K562 (cell line): ENCODE measurements around the gene SOBP. TPM values are rescaled to one million over a fixed set of nuclear protein-coding genes. Genes with fewer than 3 reads are reported as not detected.

Source experiments
- CHD1 ChIP-seq: fragments of 200-600 bp; sonication (generic); IDR thresholded peaks from one replicate; pipeline ENCODE4 v1.6.1; 2012; ENCODE audit warnings: mild to moderate bottlenecking, moderate library complexity, low read length, inconsistent platforms
- E2F3 ChIP-seq: fragments of 250-450 bp; sonication (Bioruptor Pico); IDR thresholded peaks from 2 replicates; pipeline ENCODE4 v1.4.0; 2020; ENCODE audit warnings: mild to moderate bottlenecking
- FOXM1 ChIP-seq, 2 experiments: fragments of 450-650 bp in 1 of 2; sonication (generic) in 1 of 2; formaldehyde crosslinking in 1 of 2; IDR thresholded peaks; 2 replicates each; pipeline versions ENCODE4 v1.6.1 to v1.9.0; 2017 to 2022; ENCODE audit warnings: low read depth in 2 of 2, mild to moderate bottlenecking in 2 of 2, missing genetic modification reagents in 1 of 2, moderate library complexity in 1 of 2
- HNRNPUL1 ChIP-seq: fragments of 200-400 bp; formaldehyde crosslinking; IDR thresholded peaks from 2 replicates; pipeline ENCODE4 v1.6.1; 2017; ENCODE audit warnings: low read length
- MEF2D ChIP-seq: conservative IDR thresholded peaks from 2 replicates; pipeline ENCODE4 v1.6.1; 2016; ENCODE audit warnings: low read depth, missing genetic modification characterization, missing compliant biosample characterization
- POLR2H ChIP-seq: IDR thresholded peaks from 2 replicates; pipeline ENCODE4 v1.6.1; 2016; ENCODE audit warnings: missing genetic modification characterization, low read depth, mild to moderate bottlenecking, control low read depth, missing compliant biosample characterization, moderate library complexity
- PYGO2 ChIP-seq: fragments of 450-650 bp; IDR thresholded peaks from 2 replicates; pipeline ENCODE4 v1.6.1; 2016; ENCODE audit warnings: mild to moderate bottlenecking, missing genetic modification characterization, moderate library complexity, missing compliant biosample characterization
- RAD51 ChIP-seq: fragments of 450-650 bp; IDR thresholded peaks from 2 replicates; pipeline ENCODE4 v1.7.1; 2016; ENCODE audit warnings: low read depth, mild to moderate bottlenecking, borderline replicate concordance
- RBBP5 ChIP-seq: fragments of 200-600 bp; sonication (generic); IDR thresholded peaks from 2 replicates; pipeline ENCODE4 v1.6.1; 2012; ENCODE audit warnings: borderline replicate concordance, mild to moderate bottlenecking, low read length, control low read depth, inconsistent platforms; ENCODE audit not compliant: insufficient read depth, poor library complexity, severe bottlenecking
- RBM39 ChIP-seq: fragments of 200-400 bp; formaldehyde crosslinking; optimal IDR thresholded peaks from 2 replicates; pipeline ENCODE3; 2018; ENCODE audit warnings: low read depth, low read length
- TCF3 ChIP-seq: sonication (generic); formaldehyde crosslinking; IDR thresholded peaks from 2 replicates; pipeline ENCODE4 v1.4.0; 2020; ENCODE audit warnings: mild to moderate bottlenecking, missing genetic modification reagents
- ZNF143 ChIP-seq: sonication (generic); formaldehyde crosslinking; IDR thresholded peaks from 2 replicates; pipeline ENCODE4 v1.9.0; 2022; ENCODE audit warnings: mild to moderate bottlenecking, missing genetic modification reagents
- ZNF24 ChIP-seq: fragments of 450-650 bp; IDR thresholded peaks from 2 replicates; pipeline ENCODE4 v1.6.1; 2016
- polyA plus RNA-seq, 8 experiments: library from polyadenylated mRNA; depleted of rRNA in 4 of 8; stranded (reverse) in 5 of 8; unstranded in 3 of 8; fragments of >200 nt; fragmentation: Nextera tagmentation in 2 of 8; fragmentation: Illumina TruSeq in 1 of 8; extraction: Ambion mirVana in 2 of 8; extraction: Trizol in 1 of 8; gene quantifications; 2 replicates each; pipeline versions ENCODE4 v1.2.1 to v1.2.3, GENCODE V29; 2011 to 2014; ENCODE audit warnings: inconsistent platforms in 1 of 8, missing spikeins in 1 of 8
- total RNA-seq, 7 experiments: library from RNA; depleted of rRNA in 6 of 7; stranded (reverse); fragments of >200 nt in 6 of 7; fragmentation: Illumina TruSeq in 2 of 7; extraction: Trizol in 2 of 7; gene quantifications; 2 replicates each; pipeline versions ENCODE4 v1.2.1 to v1.2.3, GENCODE V29; 2011 to 2021; ENCODE audit warnings: low replicate concordance in 1 of 7
- TF ChIP-seq, protein P1 (sequence below): fragments of 250-450 bp; sonication (Bioruptor Pico); IDR thresholded peaks from 2 replicates; pipeline ENCODE4 v1.4.0; 2020; ENCODE audit warnings: mild to moderate bottlenecking, moderate library complexity
- TF ChIP-seq, protein P2 (sequence below): fragments of 450-650 bp; IDR thresholded peaks from 2 replicates; pipeline ENCODE4 v1.6.1; 2016; ENCODE audit warnings: antibody characterized with exemption
- TF ChIP-seq, protein P3 (sequence below): fragments of 450-650 bp; formaldehyde crosslinking; conservative IDR thresholded peaks from 2 replicates; pipeline ENCODE4 v1.4.0; 2022; ENCODE audit warnings: mild to moderate bottlenecking, missing genetic modification characterization
- TF ChIP-seq, protein P4 (sequence below): sonication (generic); formaldehyde crosslinking; IDR thresholded peaks from 2 replicates; pipeline ENCODE4 v1.9.0; 2022; ENCODE audit warnings: mild to moderate bottlenecking, missing genetic modification reagents
- TF ChIP-seq, protein P5 (sequence below): fragments of 250-450 bp; sonication (Bioruptor Pico); IDR thresholded peaks from 2 replicates; pipeline ENCODE4 v1.8.0; 2021; ENCODE audit warnings: moderate library complexity, mild to moderate bottlenecking, inconsistent platforms

Gene SOBP
- total and polyA plus RNA-seq, 9 of the 15 experiments (the other 6 are each of a cell fraction or from before 2014, with no cell fraction given): 0.16 TPM; not detected in 8

DNA sequence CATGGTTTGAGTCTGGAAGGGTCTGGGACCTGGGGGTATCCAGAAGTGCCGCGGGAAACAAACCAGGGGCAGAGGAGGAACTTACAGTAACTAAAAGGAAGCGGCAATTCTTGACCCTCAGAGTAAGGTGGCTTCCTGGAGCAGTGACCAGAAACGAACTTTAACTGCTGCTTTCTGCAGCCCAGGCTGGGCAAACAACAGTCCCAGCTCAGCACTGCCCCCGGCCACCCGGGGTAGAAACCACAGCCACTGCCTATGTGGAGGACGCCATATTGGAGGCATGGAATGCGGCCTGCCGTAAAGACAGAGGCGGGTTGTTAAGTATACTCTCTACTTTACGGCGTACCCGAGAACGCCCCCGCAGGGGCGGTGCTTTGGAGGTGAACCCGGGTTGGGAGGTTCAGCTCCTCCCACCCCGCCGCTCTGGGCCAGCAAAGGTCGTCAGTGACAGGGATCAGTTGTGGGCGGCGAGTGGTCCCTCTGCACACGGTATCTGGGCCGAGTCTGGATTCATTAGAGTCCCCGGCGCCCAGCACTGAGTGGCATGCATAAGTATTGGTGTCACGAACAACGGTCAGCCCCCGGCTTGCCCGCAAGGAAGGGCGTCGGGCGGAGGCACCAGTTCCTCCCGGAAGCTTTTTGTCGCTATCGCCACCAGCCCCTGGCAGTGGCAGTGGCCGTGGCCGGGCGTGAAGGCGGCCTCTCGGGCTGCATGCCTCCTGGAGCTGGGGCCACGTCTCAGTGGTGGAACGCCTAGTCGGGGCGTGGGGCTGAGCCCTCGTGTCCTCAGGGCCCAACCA lies 30.4 kb upstream of the SOBP start, which contains the start of gene PDSS2 (continued):
- TF ChIP-seq, protein P1, sequence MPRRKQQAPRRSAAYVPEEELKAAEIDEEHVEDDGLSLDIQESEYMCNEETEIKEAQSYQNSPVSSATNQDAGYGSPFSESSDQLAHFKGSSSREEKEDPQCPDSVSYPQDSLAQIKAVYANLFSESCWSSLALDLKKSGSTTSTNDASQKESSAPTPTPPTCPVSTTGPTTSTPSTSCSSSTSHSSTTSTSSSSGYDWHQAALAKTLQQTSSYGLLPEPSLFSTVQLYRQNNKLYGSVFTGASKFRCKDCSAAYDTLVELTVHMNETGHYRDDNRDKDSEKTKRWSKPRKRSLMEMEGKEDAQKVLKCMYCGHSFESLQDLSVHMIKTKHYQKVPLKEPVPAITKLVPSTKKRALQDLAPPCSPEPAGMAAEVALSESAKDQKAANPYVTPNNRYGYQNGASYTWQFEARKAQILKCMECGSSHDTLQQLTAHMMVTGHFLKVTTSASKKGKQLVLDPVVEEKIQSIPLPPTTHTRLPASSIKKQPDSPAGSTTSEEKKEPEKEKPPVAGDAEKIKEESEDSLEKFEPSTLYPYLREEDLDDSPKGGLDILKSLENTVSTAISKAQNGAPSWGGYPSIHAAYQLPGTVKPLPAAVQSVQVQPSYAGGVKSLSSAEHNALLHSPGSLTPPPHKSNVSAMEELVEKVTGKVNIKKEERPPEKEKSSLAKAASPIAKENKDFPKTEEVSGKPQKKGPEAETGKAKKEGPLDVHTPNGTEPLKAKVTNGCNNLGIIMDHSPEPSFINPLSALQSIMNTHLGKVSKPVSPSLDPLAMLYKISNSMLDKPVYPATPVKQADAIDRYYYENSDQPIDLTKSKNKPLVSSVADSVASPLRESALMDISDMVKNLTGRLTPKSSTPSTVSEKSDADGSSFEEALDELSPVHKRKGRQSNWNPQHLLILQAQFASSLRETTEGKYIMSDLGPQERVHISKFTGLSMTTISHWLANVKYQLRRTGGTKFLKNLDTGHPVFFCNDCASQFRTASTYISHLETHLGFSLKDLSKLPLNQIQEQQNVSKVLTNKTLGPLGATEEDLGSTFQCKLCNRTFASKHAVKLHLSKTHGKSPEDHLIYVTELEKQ (CRISPR knock-in tag): no peak
- TF ChIP-seq, protein P2, sequence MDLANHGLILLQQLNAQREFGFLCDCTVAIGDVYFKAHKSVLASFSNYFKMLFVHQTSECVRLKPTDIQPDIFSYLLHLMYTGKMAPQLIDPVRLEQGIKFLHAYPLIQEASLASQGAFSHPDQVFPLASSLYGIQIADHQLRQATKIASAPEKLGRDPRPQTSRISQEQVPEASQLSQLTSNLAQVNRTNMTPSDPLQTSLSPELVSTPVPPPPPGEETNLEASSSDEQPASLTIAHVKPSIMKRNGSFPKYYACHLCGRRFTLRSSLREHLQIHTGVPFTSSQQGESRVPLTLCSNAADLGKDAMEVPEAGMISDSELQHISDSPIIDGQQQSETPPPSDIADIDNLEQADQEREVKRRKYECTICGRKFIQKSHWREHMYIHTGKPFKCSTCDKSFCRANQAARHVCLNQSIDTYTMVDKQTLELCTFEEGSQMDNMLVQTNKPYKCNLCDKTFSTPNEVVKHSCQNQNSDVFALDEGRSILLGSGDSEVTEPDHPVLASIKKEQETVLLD: peak; percentile 50; the same call in 1 of the 2 replicates
- TF ChIP-seq E2F3 (CRISPR knock-in tag): no peak
- TF ChIP-seq RBBP5: peak; percentile 48
- TF ChIP-seq HNRNPUL1: no peak
- peak; percentile 93 for TF ChIP-seq POLR2H (tag)
- 0 out of 2 replicates have a peak, but pooled peaks have one; percentile 11 for TF ChIP-seq TCF3 (CRISPR knock-in tag)
- no peak for TF ChIP-seq RAD51
- TF ChIP-seq CHD1: no peak
- TF ChIP-seq, protein P3, sequence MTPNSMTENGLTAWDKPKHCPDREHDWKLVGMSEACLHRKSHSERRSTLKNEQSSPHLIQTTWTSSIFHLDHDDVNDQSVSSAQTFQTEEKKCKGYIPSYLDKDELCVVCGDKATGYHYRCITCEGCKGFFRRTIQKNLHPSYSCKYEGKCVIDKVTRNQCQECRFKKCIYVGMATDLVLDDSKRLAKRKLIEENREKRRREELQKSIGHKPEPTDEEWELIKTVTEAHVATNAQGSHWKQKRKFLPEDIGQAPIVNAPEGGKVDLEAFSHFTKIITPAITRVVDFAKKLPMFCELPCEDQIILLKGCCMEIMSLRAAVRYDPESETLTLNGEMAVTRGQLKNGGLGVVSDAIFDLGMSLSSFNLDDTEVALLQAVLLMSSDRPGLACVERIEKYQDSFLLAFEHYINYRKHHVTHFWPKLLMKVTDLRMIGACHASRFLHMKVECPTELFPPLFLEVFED (CRISPR knock-in tag): no peak
- no peak for TF ChIP-seq RBM39
- TF ChIP-seq, protein P4, sequence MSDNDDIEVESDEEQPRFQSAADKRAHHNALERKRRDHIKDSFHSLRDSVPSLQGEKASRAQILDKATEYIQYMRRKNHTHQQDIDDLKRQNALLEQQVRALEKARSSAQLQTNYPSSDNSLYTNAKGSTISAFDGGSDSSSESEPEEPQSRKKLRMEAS (CRISPR knock-in tag): peak; percentile 93
- TF ChIP-seq MEF2D (tag): 0 out of 2 replicates have a peak, but pooled peaks have one; percentile 17
- TF ChIP-seq, protein P5, sequence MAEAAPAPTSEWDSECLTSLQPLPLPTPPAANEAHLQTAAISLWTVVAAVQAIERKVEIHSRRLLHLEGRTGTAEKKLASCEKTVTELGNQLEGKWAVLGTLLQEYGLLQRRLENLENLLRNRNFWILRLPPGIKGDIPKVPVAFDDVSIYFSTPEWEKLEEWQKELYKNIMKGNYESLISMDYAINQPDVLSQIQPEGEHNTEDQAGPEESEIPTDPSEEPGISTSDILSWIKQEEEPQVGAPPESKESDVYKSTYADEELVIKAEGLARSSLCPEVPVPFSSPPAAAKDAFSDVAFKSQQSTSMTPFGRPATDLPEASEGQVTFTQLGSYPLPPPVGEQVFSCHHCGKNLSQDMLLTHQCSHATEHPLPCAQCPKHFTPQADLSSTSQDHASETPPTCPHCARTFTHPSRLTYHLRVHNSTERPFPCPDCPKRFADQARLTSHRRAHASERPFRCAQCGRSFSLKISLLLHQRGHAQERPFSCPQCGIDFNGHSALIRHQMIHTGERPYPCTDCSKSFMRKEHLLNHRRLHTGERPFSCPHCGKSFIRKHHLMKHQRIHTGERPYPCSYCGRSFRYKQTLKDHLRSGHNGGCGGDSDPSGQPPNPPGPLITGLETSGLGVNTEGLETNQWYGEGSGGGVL: no peak
- TF ChIP-seq PYGO2 (tag): no peak
- no peak for TF ChIP-seq ZNF143
- peak; percentile 15; the same call in 1 of the 2 replicates for TF ChIP-seq FOXM1 (IDR thresholded peaks at IDR 0.05; ENCODE audit: low read depth)
- TF ChIP-seq FOXM1 (CRISPR knock-in tag; IDR thresholded peaks at IDR 0.05; ENCODE audit: low read depth): no peak
- peak; percentile 49; the same call in 1 of the 2 replicates for TF ChIP-seq ZNF24
